CD4-positive, alpha-beta T cell treated with Interleukin-15 for 4 hours (primary cell): ENCODE data around the gene MYOD1.

ENCODE experiments used
- DNase-seq: peaks from one replicate; pipeline ENCODE4 v3.0.0-alpha.2; 2020; ENCODE audit warnings: low spot score

The MYOD1 gene

GRCh38 chr11:17771415-17771814 lies 52.0 kb downstream of the MYOD1 start:
- no peak for DNase-seq
